GM18517 (cell line): Measurements from ENCODE around the gene CKAP2.
"Not testable (repeated sequence)": the region's sequence is repeated elsewhere in the genome, so short reads cannot be mapped to it uniquely, and the experiment has no call there.

Experiments used
- ATAC-seq: cut with Tn5 transposase; IDR thresholded peaks from one replicate; pipeline ENCODE4 v1.9.1; 2021; ENCODE audit warnings: mild to moderate bottlenecking, moderate library complexity; ENCODE audit not compliant: unreplicated experiment

The CKAP2 gene

DNA sequence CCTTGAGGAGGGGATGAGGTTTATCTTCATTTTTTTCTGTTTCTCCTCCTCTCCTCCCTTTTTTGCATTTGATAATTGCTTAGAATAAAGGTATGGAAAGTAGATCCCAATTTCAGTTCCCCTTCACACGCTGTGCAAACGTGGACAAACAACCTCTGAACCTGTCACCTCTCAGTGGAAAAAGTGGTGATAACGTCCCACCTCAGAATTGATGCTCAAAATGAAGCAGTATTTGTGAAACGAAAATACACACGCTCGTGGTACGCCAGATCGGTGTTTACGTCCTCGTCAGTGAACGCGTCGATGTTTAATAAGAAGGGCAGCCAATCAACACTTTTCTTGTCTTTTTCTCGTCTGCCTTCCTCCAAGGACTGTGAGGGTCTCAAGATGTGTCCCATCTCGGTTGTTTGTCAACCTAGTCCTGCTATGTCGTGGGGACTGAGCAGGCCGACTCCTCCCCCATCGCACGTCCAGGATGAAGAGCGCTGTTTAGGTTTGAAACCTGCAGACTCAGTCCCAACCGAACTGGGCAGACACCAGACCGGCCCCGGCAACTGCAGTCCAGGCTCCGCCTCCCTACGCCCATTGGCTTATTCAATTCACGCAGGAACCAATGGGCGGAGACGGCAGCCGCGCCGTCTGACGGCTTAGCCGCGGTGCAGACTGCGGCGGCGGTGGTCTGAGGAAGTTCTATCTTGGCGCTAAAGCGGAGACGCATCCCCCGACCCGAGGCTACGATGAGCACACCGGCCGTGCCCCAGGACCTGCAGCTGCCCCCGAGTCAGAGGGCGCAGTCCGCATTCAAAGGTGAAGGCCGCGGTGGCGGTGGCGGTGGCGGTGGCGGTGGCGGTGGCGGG is at the start of gene CKAP2:
TSS of gene CKAP2 (plus strand) at position 659 of the 857 bp plus-strand sequence. CDS start at position 738, 79 bp downstream.
- peak; percentile 65 for ATAC-seq

DNA sequence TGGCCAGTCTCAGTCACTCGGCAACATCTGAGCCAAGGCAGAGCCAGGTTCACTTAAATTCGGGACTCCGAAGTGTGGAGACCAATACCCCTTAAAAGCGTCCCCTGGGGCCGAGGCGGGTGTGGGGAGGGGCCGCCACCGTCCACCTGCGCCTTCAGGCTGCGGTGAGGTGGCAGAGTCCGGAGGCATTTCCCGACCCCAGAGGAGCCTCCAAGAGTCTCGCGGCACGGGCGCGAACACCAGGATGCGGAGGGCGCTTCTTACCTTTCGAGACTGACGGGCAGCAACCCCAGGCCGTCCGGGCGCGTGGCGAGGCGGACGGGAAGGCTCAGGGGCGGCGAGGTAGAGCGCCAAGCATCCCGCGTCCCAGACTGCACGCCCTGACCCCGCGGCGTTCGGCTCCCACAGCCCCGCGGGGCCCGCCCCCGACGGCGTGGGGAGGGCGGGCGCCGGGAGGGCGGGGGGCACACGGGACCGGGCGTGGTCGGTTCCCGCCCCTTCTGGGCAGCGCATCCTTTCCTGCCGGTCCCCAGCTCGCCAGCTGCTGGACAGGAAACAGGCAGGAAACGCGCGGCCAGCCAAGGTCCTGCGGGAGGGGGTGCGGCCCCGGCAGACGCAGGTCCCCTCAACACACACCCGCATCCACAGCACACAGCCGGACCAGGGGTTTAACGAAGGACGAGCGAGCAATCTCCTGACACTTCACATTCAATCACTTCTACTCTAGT is 49.3 kb upstream of the CKAP2 start, which contains the start of gene THSD1:
TSS of gene THSD1 (minus strand) at position 406 of the 728 bp plus-strand sequence. CDS start 3,572 bp downstream, outside the sequence.
- ATAC-seq = no peak

DNA sequence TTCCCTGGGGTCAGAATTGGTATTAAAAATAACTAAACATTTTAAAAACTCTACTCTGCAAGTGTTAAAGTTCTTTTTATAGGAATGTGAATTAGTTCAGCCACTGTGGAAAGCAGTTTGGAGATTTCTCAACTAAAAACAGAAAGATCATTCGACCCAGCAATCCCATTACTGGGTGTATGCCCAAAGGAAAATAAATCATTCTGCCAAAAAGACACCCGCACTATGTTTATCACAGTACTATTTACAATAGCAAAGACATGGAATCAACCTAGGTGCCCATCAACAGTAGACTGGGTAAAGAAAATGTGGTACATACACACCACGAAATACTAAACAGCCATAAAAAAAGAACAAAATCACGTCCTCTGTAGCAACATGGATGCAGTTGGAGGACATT is 48.6 kb upstream of the CKAP2 start:
- ATAC-seq = no peak

DNA sequence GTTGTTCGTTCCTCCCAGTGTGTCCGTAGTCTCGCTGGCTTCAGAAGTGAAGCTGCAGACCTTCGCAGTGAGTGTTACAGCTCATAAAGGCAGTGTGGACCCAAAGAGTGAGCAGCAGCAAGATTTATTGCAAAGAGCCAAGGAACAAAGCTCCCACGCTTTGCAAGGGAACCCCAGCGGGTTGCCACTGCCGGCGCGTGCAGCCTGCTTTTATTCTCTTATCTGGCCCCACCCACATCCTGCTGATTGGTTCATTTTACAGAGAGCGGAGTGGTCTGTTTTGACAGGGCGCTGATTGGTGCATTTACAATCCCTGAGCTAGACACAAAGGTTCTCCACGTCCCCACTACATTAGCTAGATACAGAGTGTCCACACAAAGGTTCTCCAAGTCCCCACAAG is 47.8 kb upstream of the CKAP2 start:
- ATAC-seq = not testable (repeated sequence)

DNA sequence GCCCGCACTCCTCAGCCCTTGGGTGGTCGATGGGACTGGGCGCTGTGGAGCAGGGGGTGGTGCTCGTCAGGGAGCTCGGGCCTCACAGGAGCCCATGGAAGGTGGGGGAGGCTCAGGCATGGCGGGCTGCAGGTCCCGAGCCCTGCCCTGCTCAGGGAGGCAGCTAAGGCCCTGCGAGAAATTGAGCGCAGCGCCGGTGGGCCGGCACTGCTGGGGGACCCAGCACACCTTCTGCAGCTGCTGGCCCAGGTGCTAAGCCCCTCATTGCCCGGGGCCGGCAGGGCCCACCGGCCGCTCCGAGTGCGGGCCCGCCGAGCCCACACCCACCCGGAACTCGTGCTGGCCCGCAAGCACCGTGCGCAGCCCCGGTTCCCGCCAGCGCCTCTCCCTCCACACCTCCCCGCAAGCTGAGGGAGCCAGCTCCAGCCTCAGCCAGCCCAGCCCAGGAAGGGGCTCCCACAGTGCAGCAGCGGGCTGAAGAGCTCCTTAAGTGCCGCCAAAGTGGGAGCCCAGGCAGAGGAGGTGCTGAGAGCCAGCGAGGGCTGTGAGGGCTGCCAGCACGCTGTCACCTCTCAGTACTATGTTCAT is 47.1 kb upstream of the CKAP2 start:
- not testable (repeated sequence) for ATAC-seq

DNA sequence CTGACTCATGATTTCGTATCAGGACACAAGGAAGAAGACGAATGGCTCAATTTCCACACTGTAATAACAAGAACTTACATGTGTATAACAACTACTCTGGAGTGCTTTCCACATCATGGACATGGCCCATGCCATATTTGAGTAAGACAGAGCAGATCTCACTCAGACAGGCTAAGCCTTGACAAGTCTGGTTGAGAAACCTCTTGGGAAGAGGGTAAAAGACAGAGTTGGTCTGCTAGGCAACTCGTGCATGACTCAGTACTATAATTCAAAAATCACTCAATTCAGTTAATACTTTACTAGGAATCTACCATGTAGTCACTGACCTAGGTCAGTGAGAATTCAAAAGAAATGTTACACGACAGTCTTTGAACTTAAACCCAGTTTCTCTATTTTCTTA is 43.6 kb upstream of the CKAP2 start:
- ATAC-seq = peak; percentile 90

DNA sequence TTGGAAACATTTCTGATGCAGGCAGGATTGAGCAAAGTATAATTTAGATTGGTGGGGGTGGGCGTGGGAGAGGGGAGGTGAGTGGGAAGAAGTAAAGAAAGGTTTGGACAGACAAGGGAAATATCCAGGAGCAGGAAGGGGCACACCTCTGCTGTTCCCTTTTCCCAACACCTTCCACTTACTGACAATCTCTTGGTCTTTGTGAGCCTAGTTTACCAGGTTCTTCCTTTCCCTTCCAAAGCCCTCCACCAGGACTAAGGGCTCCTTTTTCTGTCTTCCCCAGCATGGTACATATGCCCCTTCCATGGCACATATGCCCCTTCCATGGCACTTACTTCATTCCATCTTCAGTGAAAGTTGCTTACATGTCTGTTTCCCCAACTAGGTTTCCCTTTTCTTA is 43.1 kb upstream of the CKAP2 start:
- no peak for ATAC-seq

DNA sequence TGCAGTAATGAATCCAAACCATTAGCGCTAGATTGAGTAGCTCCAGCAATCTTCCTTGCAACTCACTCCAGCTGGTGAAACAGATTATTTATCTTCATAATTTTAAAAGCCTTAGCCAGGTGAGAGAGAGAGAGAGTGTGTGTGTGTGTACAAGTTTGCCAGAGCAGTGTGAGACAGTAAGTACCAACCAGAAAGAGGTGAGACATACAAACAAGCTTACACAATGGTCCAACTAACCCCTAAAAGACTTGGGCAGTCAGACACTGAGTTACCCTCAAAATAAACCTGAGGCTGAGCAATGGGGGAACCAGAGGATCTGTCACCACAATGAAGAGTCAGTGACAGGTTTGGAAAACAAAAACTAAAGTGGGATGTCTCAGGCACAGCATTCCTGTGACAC is 41.2 kb upstream of the CKAP2 start:
- no peak for ATAC-seq

DNA sequence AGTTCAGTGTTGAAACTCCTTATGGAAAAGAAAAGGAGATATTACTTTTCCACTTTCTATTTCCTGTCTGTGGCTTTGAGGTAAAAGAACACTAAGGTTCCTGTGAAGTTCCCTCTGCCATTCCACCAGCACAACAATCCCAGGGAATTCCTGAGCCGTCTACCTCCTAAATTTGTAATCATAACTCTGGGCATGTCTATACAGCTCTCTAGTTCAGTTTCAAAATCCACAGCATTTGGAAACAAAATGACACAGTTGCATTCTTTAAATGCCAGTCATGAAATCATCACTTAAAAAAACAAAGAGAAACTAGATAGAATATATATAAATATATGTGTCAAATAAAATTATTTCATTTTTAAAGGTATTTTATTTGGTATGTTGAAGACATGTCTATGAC is 40.3 kb upstream of the CKAP2 start:
- no peak for ATAC-seq

- ATAC-seq = no peak
These were observed 36.2 kb upstream of the CKAP2 start for GRCh38 chr13:52419080-52419479.

DNA sequence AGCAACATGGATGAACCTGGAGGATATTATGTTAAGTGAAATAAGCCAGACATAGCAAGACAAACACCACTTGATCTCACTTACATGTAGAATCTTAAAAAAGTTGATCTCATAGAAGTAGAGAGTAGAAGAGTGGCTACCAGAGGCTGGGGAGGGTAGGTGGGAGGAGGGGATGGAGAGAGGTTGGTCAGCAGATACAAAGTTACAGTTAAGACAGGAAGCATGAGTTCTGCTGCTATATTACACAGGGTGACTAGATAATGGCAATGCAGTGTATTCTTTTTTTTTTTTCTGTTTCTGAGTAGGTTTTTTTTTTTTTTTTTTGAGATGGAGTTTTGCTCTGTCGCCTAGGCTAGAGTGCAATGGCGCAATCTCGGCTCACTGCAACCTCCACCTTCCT is 34.1 kb upstream of the CKAP2 start:
- ATAC-seq = no peak

- ATAC-seq = no peak
These were observed 27.0 kb upstream of the CKAP2 start for GRCh38 chr13:52428295-52428694.

DNA sequence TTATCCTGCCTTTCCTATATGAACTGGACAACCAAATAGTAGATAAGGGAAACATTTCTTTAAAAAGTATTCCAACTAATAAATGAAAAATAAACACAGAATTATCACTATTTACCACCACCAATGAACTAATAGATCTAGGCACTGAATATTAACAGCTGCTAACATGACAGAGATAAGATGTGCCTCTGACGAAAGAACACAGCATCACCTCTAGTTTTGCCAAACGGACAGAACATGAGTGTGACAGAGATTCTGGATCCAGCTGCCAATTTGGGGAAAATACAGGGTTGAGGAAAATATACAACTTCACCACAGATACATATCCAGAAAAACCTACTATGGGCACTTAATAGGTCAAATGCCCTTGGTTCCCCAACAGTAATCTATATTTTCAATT is 22.8 kb upstream of the CKAP2 start:
- ATAC-seq = no peak

DNA sequence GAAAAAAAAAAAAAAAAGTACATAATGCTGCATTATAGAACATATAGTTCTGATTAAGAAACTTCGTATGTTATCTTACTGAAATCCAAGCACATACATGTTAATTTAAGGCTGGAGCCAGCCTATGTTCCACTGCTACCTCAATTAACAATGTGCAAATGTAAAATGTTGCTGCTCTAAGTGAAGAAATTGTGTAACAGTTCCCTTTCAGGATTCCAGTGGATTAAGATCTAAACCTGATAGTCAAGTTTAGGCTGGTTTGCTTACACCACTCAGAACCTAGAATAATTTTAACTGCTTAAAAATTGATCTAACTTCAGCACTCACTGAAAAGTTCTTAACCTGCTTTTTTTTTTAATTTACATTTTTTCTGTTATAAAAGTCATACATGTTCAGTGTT is 9.0 kb upstream of the CKAP2 start:
- ATAC-seq = no peak

DNA sequence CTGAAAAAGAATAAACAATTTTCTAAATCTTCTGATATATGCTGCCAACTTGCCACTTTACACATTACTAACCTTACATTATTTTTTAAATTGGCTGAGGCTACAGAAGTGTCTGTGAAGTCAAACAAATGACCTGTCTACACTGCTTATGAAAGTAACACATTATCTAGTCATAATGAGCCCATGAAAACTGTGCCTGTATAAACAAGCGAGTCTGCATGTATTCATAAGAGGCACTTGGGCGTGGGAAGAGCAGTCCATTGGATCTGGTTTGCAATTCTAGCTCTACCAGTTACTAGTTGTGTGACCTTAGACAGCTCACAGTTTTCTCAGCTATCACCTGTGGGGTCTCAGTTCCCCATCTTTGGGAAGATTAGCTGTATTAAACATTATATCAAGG is 7.9 kb upstream of the CKAP2 start:
- no peak for ATAC-seq

GRCh38 chr13:52447815-52448552 is 7.3 kb upstream of the CKAP2 start:
- ATAC-seq = no peak

- peak; percentile 0 for ATAC-seq
These were observed 5.8 kb upstream of the CKAP2 start for GRCh38 chr13:52449331-52450011.

GRCh38 chr13:52450012-52450792 is 5.1 kb upstream of the CKAP2 start, which contains the start of gene VPS36:
Gene VPS36, minus strand, starts transcription at chr13:52450634. Its CDS starts 40 bp downstream, at chr13:52450594.
- ATAC-seq = peak; percentile 68

- no peak for ATAC-seq
These were observed 4.5 kb upstream of the CKAP2 start for GRCh38 chr13:52450793-52451116.
